ENCODE measurements around the gene HOXA2. TPM values are rescaled to one million over a fixed set of nuclear protein-coding genes. Genes with fewer than 3 reads are reported as not detected.

The HOXA2 gene
- total and polyA plus RNA-seq, 2 of the 8 experiments (the other 6 are each of a cell fraction or from before 2014, with no cell fraction given): not detected

DNA sequence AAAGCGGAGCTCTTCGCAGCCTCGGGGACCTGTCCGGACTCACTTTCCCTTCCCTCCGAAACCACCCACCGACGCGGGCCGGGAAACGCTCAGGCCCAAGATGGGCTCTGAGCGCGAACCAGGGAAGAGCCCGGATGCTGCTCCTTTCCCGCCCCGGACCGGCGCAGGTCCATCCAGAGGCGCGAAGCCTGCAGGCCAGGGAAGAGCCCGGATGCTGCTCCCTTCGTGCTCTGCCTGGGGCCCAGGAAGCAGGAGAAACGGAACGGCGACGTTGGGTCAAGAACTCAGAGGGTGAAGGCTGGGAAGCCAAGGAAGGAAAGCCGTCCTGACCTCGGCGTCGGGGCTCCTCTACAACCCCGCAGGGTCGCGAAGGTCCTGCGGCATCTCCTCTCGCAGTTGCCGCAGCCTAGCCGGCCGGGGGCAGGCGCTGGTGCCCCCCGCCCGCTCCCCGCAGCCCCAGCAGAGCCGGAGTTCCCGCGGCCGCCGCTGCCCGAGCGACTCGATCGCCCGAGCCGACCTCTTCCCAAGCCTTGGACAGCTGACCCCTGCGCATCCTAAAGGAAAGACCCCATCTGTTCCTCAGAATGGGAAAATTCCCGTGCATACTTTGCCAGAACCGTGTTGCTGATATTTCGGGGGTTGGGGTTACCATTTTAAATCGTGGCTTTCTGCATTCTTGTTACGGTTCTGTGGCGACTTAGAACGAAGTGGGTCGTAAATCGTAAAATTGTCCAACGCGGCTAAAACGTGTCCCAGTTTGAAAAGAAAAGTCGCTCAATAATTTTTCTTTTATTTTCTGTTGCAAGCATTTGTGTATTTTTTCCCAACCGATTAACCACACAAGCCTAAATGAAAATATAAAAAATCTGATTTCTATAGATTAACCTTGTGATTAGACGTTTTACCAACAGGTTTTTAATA is 14.2 kb downstream of the HOXA2 start (continued):
- TF ChIP-seq CHD7 (IDR thresholded peaks at IDR 0.05; ENCODE audit: insufficient replicate concordance, low read length) (no peak), TEAD4 (IDR thresholded peaks at IDR 0.05; ENCODE audit: low read depth, low read length) (no peak), TAF7 (optimal IDR thresholded peaks at IDR 0.05; ENCODE audit: borderline replicate concordance, low read depth, low read length) (no peak), SIX5 (IDR thresholded peaks at IDR 0.05; ENCODE audit: low read depth, low read length) (no peak), TCF12 (IDR thresholded peaks at IDR 0.05; ENCODE audit: low read depth, low read length) (no peak), SRF (IDR thresholded peaks at IDR 0.05; ENCODE audit: low read depth, low read length) (no peak), CEBPB (IDR thresholded peaks at IDR 0.05; ENCODE audit: low read depth, low read length) (no peak), BACH1 (IDR thresholded peaks at IDR 0.05; ENCODE audit: low read length) (no peak), USF2 (IDR thresholded peaks at IDR 0.05; ENCODE audit: low read length) (no peak), SP4 (IDR thresholded peaks at IDR 0.05; ENCODE audit: low read length) (no peak)
